HG02610 (cell line): ENCODE results near the gene DACH2.
"Not testable (repeated sequence)": the region's sequence is repeated elsewhere in the genome, so short reads cannot be mapped to it uniquely, and the experiment has no call there.

Experiments used
- ATAC-seq: cut with Tn5 transposase; IDR thresholded peaks from one replicate; pipeline ENCODE4 v1.9.1; 2021; ENCODE audit warnings: mild to moderate bottlenecking, moderate library complexity; ENCODE audit not compliant: unreplicated experiment

DACH2 gene

GRCh38 chrX:86148024-86148511, at the start of gene DACH2:
Gene DACH2 (plus strand): TSS chrX:86148451.
- ATAC-seq, result peak; percentile 100

GRCh38 chrX:86102341-86102740, 45.9 kb upstream of the DACH2 start:
- ATAC-seq, result no peak

GRCh38 chrX:86103061-86103460, 45.2 kb upstream of the DACH2 start:
- ATAC-seq, result no peak

GRCh38 chrX:86104526-86104925, 43.7 kb upstream of the DACH2 start:
- no peak for ATAC-seq

- no peak for ATAC-seq
Observed at GRCh38 chrX:86121916-86122315, 26.3 kb upstream of the DACH2 start.

GRCh38 chrX:86133761-86134160, 14.5 kb upstream of the DACH2 start:
- ATAC-seq, result no peak

- no peak for ATAC-seq
Observed at GRCh38 chrX:86137071-86137470, 11.2 kb upstream of the DACH2 start.

GRCh38 chrX:86141786-86142185, 6.5 kb upstream of the DACH2 start:
- ATAC-seq, result no peak

GRCh38 chrX:86146102-86146501, 2.1 kb upstream of the DACH2 start:
- ATAC-seq, result no peak

- no peak for ATAC-seq
Observed at GRCh38 chrX:86148594-86148993, 343 bp downstream of the DACH2 start.

GRCh38 chrX:86149119-86149518, 868 bp downstream of the DACH2 start:
- no peak for ATAC-seq

- ATAC-seq, result no peak
Observed at GRCh38 chrX:86154553-86154952, 6.3 kb downstream of the DACH2 start.

- ATAC-seq, result no peak
Observed at GRCh38 chrX:86171366-86171765, 23.1 kb downstream of the DACH2 start.

- ATAC-seq, result no peak
Observed at GRCh38 chrX:86178906-86179305, 30.7 kb downstream of the DACH2 start.

- not testable (repeated sequence) for ATAC-seq
Observed at GRCh38 chrX:86181325-86181724, 33.1 kb downstream of the DACH2 start.

GRCh38 chrX:86192827-86193226, 44.6 kb downstream of the DACH2 start:
- ATAC-seq, result no peak

GRCh38 chrX:86194758-86195157, 46.5 kb downstream of the DACH2 start:
- no peak for ATAC-seq

- no peak for ATAC-seq
Observed at GRCh38 chrX:86195343-86195742, 47.1 kb downstream of the DACH2 start.

GRCh38 chrX:86197815-86198214, 49.6 kb downstream of the DACH2 start:
- ATAC-seq, result no peak

GRCh38 chrX:86210772-86211171, 62.5 kb downstream of the DACH2 start:
- ATAC-seq, result no peak

- no peak for ATAC-seq
Observed at GRCh38 chrX:86215260-86215659, 67.0 kb downstream of the DACH2 start.

GRCh38 chrX:86237482-86237881, 89.2 kb downstream of the DACH2 start:
- ATAC-seq, result no peak

- ATAC-seq, result no peak
Observed at GRCh38 chrX:86241547-86241946, 93.3 kb downstream of the DACH2 start.

- no peak for ATAC-seq
Observed at GRCh38 chrX:86263526-86263925, 115.3 kb downstream of the DACH2 start.
